RPMI8226 (cell line): ENCODE data around the gene ATP13A5.

Experiments
- DNase-seq: peaks from one replicate; pipeline ENCODE4 v3.0.0-alpha.2; 2015

Gene ATP13A5

GRCh38 chr3:193378706-193379105 lies at the start of gene ATP13A5:
Gene ATP13A5 (minus strand): TSS chr3:193378753. CDS start chr3:193378725, 28 bp downstream.
- DNase-seq = no peak

GRCh38 chr3:193418576-193419373 lies 40.2 kb upstream of the ATP13A5 start:
- no peak for DNase-seq

GRCh38 chr3:193416629-193417028 lies 38.1 kb upstream of the ATP13A5 start:
- no peak for DNase-seq

GRCh38 chr3:193407688-193408087 lies 29.1 kb upstream of the ATP13A5 start:
- DNase-seq = no peak

GRCh38 chr3:193407112-193407511 lies 28.6 kb upstream of the ATP13A5 start:
- no peak for DNase-seq

- no peak for DNase-seq
These were observed 24.8 kb upstream of the ATP13A5 start for GRCh38 chr3:193403307-193403706.

GRCh38 chr3:193400304-193400703 lies 21.8 kb upstream of the ATP13A5 start:
- no peak for DNase-seq

GRCh38 chr3:193396451-193397244 lies 18.1 kb upstream of the ATP13A5 start:
- no peak for DNase-seq

GRCh38 chr3:193391902-193392301 lies 13.3 kb upstream of the ATP13A5 start:
- DNase-seq = no peak

GRCh38 chr3:193389335-193389734 lies 10.8 kb upstream of the ATP13A5 start:
- DNase-seq = no peak

- DNase-seq = no peak
These were observed 9.8 kb upstream of the ATP13A5 start for GRCh38 chr3:193388361-193388760.

- DNase-seq = no peak
These were observed 9.0 kb upstream of the ATP13A5 start for GRCh38 chr3:193387596-193387995.

GRCh38 chr3:193377591-193377990 lies 962 bp downstream of the ATP13A5 start:
- no peak for DNase-seq

- no peak for DNase-seq
These were observed 2.9 kb downstream of the ATP13A5 start for GRCh38 chr3:193375614-193376013.

GRCh38 chr3:193372783-193373182 lies 5.8 kb downstream of the ATP13A5 start:
- no peak for DNase-seq

- no peak for DNase-seq
These were observed 10.7 kb downstream of the ATP13A5 start for GRCh38 chr3:193367868-193368267.

GRCh38 chr3:193357291-193357690 lies 21.3 kb downstream of the ATP13A5 start:
- DNase-seq = no peak

GRCh38 chr3:193354423-193354822 lies 24.1 kb downstream of the ATP13A5 start:
- DNase-seq = no peak

- DNase-seq = no peak
These were observed 27.8 kb downstream of the ATP13A5 start for GRCh38 chr3:193350744-193351143.

- no peak for DNase-seq
These were observed 29.9 kb downstream of the ATP13A5 start for GRCh38 chr3:193348686-193349085.

- DNase-seq = no peak
These were observed 30.7 kb downstream of the ATP13A5 start for GRCh38 chr3:193347521-193348501.

- no peak for DNase-seq
These were observed 32.3 kb downstream of the ATP13A5 start for GRCh38 chr3:193346259-193346658.

- DNase-seq = no peak
These were observed 33.1 kb downstream of the ATP13A5 start for GRCh38 chr3:193345431-193345830.
